DMS153 treated with DMSO at 0.1 percent for 48 hours (cell line): ENCODE results near the gene LDLRAD4.
A peak's percentile ranks its signal among the peaks of the same experiment; 100 is the strongest.

Source experiments
- DNase-seq: peaks from one replicate; lab custom pipeline; 2025; ENCODE audit not compliant: unreplicated experiment; lab: John Stamatoyannopoulos, UW

The LDLRAD4 gene

GRCh38 chr18:13380691-13381070, 162.1 kb downstream of the LDLRAD4 start:
- DNase-seq: no peak

DNA sequence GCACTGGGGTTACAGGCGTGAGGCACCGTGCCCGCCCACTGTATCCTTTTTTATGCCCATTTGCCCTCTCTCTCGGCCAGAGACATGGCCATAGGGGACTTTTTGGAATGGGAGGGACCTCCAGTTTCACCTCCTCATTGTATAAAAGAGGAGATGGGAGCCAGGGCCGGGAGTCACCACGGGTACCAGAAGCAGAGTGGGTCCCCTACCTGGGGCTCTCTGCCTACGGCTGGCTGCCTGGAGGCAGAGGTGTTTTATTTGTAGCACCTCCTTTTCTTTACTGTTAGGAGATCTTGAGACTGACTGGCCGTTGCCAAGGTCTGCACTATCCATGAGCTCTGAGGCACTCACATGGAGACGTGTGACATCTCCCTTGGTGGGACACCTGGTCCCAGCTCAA, 162.8 kb downstream of the LDLRAD4 start:
- DNase-seq: no peak

DNA sequence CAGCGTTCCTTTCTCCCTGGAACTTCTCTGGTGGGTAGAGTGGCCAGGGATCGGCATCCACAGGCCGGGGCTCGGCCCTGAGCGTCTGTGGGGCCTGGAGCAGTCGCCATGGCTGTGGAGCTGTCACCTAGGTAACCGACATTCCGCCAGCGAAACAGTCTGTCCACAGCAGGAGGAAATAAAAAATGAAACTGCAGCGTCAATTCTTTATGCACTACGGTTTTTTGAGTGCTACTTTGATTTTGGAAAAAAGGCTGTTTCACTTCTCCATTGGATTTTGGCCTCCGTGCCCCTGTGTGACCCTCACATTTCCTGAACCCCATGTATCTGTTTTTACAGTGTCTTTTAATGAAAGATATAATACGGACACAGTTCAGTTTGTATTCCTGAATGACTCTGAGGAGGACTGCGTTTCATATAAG, 163.4 kb downstream of the LDLRAD4 start:
- no peak for DNase-seq

DNA sequence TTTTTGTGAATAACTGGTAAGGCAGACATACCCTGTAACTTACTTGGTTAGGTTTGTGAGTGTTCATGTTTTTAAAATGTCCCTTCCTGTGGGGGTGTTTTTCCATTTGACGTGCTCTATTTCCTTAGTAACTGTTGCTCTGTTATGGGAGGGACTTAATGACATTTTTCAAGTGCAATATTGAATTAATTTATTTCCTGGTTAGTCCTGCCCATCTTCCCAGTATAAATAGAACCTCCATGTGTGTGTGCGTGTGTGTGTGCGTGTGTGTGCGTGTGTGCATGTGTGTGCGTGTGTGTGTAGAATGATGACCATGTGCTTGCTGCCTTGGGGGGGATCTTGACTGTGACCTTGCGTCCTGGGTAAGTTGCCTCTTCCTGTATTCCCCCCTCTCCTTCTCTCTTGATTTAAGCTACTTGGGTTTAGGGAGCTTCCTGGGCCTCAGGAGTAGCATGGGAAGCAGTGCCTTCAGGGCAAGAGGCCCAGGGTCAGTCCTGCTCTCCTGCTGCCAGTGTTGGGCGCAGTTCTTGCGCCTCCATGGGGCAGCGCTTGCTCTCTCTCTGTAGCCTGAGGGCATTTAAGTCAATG, 163.9 kb downstream of the LDLRAD4 start:
- peak; percentile 24 for DNase-seq

DNA sequence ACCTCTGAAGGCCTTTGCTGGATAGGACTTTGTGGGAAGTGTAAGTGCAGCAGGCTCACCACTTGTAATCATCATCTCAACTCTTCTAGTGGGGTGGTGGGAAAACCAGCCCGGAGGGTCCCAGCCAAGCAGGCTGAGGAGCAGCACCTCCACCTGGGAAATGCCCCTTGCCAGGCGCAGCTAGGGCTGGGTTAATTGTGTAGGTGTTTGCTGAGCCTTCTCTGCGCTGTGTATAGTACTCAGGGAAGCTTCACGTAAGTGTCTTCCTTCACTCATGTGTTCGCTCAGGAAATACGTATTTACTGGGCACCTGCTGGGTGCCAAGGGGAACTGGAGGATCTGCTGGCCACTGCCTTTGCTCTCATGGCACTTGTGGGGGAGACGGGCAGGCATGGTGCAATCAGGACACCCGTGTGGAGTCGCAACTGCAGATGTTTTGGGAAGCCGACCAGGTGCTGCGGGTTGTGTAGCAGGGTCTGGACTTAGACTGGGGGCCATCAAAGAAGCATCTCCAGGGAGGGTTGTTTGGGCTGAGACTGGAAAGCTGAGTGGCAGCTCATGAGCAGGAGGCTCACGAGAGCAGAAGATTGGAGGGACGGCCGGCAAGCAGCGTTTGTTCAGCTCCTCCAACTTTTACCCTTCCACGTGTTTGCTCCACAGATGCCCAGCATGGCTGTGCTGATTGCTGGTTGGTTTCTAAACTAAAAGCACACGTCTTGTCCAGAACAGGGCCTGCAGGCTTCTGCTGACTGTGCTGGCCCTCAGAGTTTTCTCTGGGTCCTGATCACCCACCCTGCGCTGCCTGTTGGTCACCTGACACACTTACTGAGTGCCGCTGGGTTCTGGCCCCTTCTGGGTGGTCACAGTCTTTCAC, 164.6 kb downstream of the LDLRAD4 start:
- DNase-seq: no peak

- no peak for DNase-seq
These were observed 168.6 kb downstream of the LDLRAD4 start for GRCh38 chr18:13386891-13387801.

GRCh38 chr18:13387855-13388548, 169.4 kb downstream of the LDLRAD4 start:
- no peak for DNase-seq

DNA sequence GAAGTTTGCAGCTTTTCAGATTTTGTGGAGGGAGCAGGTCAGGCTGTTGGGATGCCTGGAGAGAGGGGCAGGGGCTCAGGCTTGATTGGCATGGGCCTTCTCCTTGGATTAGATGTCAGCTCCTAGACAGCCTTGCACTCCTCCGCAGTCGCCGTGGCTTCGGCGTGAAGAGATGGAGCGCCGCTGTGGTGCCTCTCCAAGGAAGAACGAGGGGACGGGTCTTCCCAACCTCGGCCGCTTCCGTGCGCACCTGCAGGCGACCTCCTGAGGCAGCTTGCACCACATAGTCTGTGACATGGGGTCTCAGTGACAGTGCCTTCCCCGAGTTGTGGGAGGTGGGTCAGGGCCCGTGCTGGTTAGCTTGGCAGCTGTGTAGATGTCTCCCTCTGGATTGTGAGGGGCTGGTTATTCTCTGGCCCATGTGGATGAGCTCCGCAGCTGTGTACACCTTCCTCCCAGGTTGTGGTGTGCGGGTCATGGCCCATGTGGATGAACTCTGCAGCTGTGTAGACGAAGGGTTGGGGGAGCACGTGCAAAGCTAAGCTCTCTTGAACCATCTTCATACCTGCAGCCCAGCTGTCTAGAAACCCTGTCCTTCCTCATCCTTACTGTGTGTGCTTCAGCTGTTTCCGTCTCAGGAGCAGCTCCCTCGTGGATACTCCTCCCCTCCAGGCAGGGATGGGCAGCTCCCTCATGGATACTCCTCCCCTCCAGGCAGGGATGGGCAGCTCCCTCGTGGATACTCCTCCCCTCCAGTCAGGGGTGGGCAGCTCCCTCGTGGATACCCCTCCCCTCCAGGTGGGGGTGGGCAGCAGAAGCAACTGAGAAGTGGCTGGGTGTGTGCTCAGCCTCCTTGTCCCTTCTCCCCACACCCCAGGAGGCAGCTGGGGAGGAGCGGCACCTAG, 170.3 kb downstream of the LDLRAD4 start:
- no peak for DNase-seq

GRCh38 chr18:13389491-13390131, 171.1 kb downstream of the LDLRAD4 start:
- no peak for DNase-seq

GRCh38 chr18:13390196-13390595, 171.6 kb downstream of the LDLRAD4 start:
- DNase-seq: no peak

GRCh38 chr18:13390711-13391110, 172.2 kb downstream of the LDLRAD4 start:
- DNase-seq: no peak

DNA sequence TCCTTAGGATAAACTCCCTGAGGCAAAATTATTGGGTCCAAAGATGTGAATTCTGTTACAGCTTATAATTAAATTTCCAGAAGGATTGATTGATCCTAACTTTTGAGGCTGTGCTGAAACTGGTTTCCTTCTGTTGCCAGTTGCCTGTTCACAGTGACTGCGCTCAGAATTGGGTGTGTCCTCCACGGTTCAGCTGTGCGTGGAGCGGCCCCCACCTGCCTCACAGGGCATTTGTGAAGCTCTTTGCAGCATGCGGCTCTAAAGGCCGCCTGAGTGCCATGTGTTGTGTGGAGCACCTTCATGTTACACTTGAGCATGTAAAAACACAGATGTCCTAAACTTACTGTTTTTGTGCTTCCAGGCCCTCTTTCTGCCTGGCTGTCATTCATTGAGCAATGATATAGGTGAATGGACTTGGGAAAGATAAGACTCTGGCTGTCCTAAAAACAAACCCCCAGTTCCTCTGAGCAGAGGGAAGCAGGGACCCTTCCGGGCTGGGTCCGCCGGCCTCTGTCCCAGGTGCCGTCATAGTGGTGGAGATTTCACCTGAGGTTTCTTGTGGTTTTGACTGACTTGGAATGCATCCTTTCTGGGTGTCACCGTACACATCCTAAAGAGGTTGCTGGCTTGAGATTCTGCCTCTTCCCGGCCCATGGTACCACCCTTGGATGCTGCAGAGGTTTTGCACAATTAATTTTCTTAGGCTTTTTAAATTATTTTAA, 173.6 kb downstream of the LDLRAD4 start:
- DNase-seq: no peak

GRCh38 chr18:13392899-13393298, 174.3 kb downstream of the LDLRAD4 start:
- no peak for DNase-seq

- DNase-seq: no peak
These were observed 174.8 kb downstream of the LDLRAD4 start for GRCh38 chr18:13393338-13393737.

- no peak for DNase-seq
These were observed 176.2 kb downstream of the LDLRAD4 start for GRCh38 chr18:13394801-13395200.

- DNase-seq: no peak
These were observed 177.0 kb downstream of the LDLRAD4 start for GRCh38 chr18:13395577-13395976.

DNA sequence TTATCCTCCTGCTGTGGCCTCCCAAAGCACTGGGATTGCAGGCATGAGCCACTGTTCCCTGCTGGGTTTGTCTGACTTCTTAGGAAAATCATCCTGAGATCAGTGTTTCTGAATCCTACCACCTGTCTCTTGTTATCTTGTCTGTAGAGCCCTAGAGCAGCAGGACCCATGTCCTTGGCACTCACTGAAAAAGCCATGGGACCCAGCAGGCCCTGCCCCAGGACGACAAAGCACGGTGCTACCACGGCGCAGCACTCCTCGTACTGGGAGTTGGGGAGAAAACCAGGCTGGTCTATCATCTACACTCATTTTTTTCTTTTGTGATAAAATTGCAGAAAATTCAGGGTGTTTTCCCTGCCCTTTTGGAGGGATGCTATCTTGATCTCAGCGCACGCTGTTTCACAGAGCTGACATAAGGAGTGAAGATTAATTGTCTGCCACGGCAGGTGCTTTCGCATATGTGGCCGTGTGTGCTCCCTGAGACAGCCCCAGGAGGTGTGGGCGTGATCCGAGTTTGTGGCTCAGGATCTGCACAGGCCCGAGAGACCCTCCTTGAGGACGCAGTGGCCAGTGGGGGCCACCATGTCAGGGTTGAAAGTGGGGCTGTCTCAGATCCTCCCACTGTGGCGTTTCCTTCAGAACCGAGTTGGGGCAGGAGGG, 179.1 kb downstream of the LDLRAD4 start:
- DNase-seq: no peak

GRCh38 chr18:13398631-13399030, 180.1 kb downstream of the LDLRAD4 start:
- DNase-seq: no peak
